ENCODE results near the gene SMTNL2.

SMTNL2 gene

GRCh38 chr17:4548061-4548461 lies 36.3 kb upstream of the SMTNL2 start:
- TF ChIP-seq TAF1 (IDR thresholded peaks at IDR 0.05; ENCODE audit: borderline replicate concordance, low read depth, low read length) (no peak), POLR2A (IDR thresholded peaks at IDR 0.05; ENCODE audit: low read depth, low read length) (no peak), POLR2AphosphoS5 (IDR thresholded peaks at IDR 0.05; ENCODE audit: low read depth, low read length) (no peak)
- no peak for FAIRE-seq
- DNase-seq (ENCODE audit: insufficient read length): no peak

GRCh38 chr17:4548721-4549531 lies 35.4 kb upstream of the SMTNL2 start:
- TF ChIP-seq POLR2A (IDR thresholded peaks at IDR 0.05; ENCODE audit: low read depth, low read length): no peak
- no peak for TF ChIP-seq POLR2AphosphoS5 (IDR thresholded peaks at IDR 0.05; ENCODE audit: low read depth, low read length)
- no peak for TF ChIP-seq TAF1 (IDR thresholded peaks at IDR 0.05; ENCODE audit: borderline replicate concordance, low read depth, low read length)
- FAIRE-seq: no peak
- DNase-seq (ENCODE audit: insufficient read length): no peak

GRCh38 chr17:4549781-4550533 lies 34.4 kb upstream of the SMTNL2 start:
- no peak for FAIRE-seq
- no peak for DNase-seq (ENCODE audit: insufficient read length)
- TF ChIP-seq POLR2A (IDR thresholded peaks at IDR 0.05; ENCODE audit: low read depth, low read length) (no peak), TAF1 (IDR thresholded peaks at IDR 0.05; ENCODE audit: borderline replicate concordance, low read depth, low read length) (no peak), POLR2AphosphoS5 (IDR thresholded peaks at IDR 0.05; ENCODE audit: low read depth, low read length) (no peak)

GRCh38 chr17:4550534-4551039 lies 33.7 kb upstream of the SMTNL2 start:
- DNase-seq (ENCODE audit: insufficient read length): no peak
- TF ChIP-seq POLR2AphosphoS5 (IDR thresholded peaks at IDR 0.05; ENCODE audit: low read depth, low read length): no peak
- TF ChIP-seq TAF1 (IDR thresholded peaks at IDR 0.05; ENCODE audit: borderline replicate concordance, low read depth, low read length): no peak
- TF ChIP-seq POLR2A (IDR thresholded peaks at IDR 0.05; ENCODE audit: low read depth, low read length): no peak
- FAIRE-seq: no peak

GRCh38 chr17:4551141-4551540 lies 33.2 kb upstream of the SMTNL2 start:
- TF ChIP-seq TAF1 (IDR thresholded peaks at IDR 0.05; ENCODE audit: borderline replicate concordance, low read depth, low read length) (no peak), POLR2AphosphoS5 (IDR thresholded peaks at IDR 0.05; ENCODE audit: low read depth, low read length) (no peak), POLR2A (IDR thresholded peaks at IDR 0.05; ENCODE audit: low read depth, low read length) (no peak)
- FAIRE-seq (no peak), DNase-seq (ENCODE audit: insufficient read length) (no peak)

- FAIRE-seq (no peak), DNase-seq (ENCODE audit: insufficient read length) (no peak)
Observed at GRCh38 chr17:4551796-4552525, 32.4 kb upstream of the SMTNL2 start.

GRCh38 chr17:4553669-4554068 lies 30.7 kb upstream of the SMTNL2 start:
- no peak for FAIRE-seq
- no peak for DNase-seq (ENCODE audit: insufficient read length)

More at GRCh38 chr17:4551796-4552525, 32.4 kb upstream of the SMTNL2 start:
- TF ChIP-seq POLR2AphosphoS5 (IDR thresholded peaks at IDR 0.05; ENCODE audit: low read depth, low read length): no peak
- no peak for TF ChIP-seq TAF1 (IDR thresholded peaks at IDR 0.05; ENCODE audit: borderline replicate concordance, low read depth, low read length)
- TF ChIP-seq POLR2A (IDR thresholded peaks at IDR 0.05; ENCODE audit: low read depth, low read length): no peak

GRCh38 chr17:4554441-4554996 lies 29.8 kb upstream of the SMTNL2 start:
- FAIRE-seq (peak; percentile 67), DNase-seq (ENCODE audit: insufficient read length) (no peak)
- TF ChIP-seq POLR2AphosphoS5 (IDR thresholded peaks at IDR 0.05; ENCODE audit: low read depth, low read length) (no peak), TAF1 (IDR thresholded peaks at IDR 0.05; ENCODE audit: borderline replicate concordance, low read depth, low read length) (no peak)

More at GRCh38 chr17:4553669-4554068, 30.7 kb upstream of the SMTNL2 start:
- TF ChIP-seq POLR2AphosphoS5 (IDR thresholded peaks at IDR 0.05; ENCODE audit: low read depth, low read length) (no peak), TAF1 (IDR thresholded peaks at IDR 0.05; ENCODE audit: borderline replicate concordance, low read depth, low read length) (no peak), POLR2A (IDR thresholded peaks at IDR 0.05; ENCODE audit: low read depth, low read length) (no peak)

- peak; percentile 97 for TF ChIP-seq POLR2A (IDR thresholded peaks at IDR 0.05; ENCODE audit: low read depth, low read length)
- peak; percentile 79; the same call in 1 of the 2 replicates for TF ChIP-seq TAF1 (IDR thresholded peaks at IDR 0.05; ENCODE audit: borderline replicate concordance, low read depth, low read length)
- TF ChIP-seq POLR2AphosphoS5 (IDR thresholded peaks at IDR 0.05; ENCODE audit: low read depth, low read length): peak; percentile 92
- peak; percentile 100 for DNase-seq (ENCODE audit: insufficient read length)
- FAIRE-seq: peak; percentile 97
Observed at GRCh38 chr17:4554997-4555799, 29.1 kb upstream of the SMTNL2 start, which contains the start of gene MYBBP1A. TSS of gene MYBBP1A (minus strand) at chr17:4555384. CDS start at chr17:4555324, 60 bp downstream.

Measured in GM12892 (cell line).